Activated CD8-positive, alpha-beta T cell treated with anti-CD3 and anti-CD28 coated beads, Interleukin-2, amount 10 ng/mL, durations not matched to agents 7 days and 5 days (primary cell): Measurements from ENCODE around the gene UBR3. TPM values are rescaled to one million over a fixed set of nuclear protein-coding genes. Genes with fewer than 3 reads are reported as not detected.

Source experiments
- ATAC-seq: fragments of 150-1000 bp; cut with Tn5 transposase; one replicate; pipeline ENCODE4 v1.10.0; 2021; ENCODE audit warnings: moderate library complexity
- CTCF ChIA-PET: fragments of 350-600 bp; sonication (Branson Sonifier 250); formaldehyde crosslinking; loops from one replicate; lab custom pipeline; 2021; ENCODE audit warnings: antibody characterized with exemption; lab: Charles Lee
- POLR2A ChIA-PET: fragments of 350-600 bp; sonication (Branson Sonifier 250); formaldehyde crosslinking; loops from one replicate; lab custom pipeline; 2021; ENCODE audit warnings: antibody characterized with exemption; lab: Charles Lee
- DNase-seq: peaks from one replicate; pipeline ENCODE4 v3.0.0-alpha.2; 2020
- H3K27ac Mint-ChIP-seq: one replicate; pipeline ENCODE4 v1.8.0; 2021; ENCODE audit warnings: mild to moderate bottlenecking, mixed read lengths
- H3K27me3 Mint-ChIP-seq: one replicate; pipeline ENCODE4 v1.8.0; 2021; ENCODE audit warnings: low read depth, mixed read lengths
- H3K36me3 Mint-ChIP-seq: one replicate; pipeline ENCODE4 v1.8.0; 2021; ENCODE audit warnings: low read depth, mixed read lengths
- H3K4me1 Mint-ChIP-seq: one replicate; pipeline ENCODE4 v1.8.0; 2021; ENCODE audit warnings: low read depth, mixed read lengths
- H3K4me3 Mint-ChIP-seq: one replicate; pipeline ENCODE4 v1.8.0; 2021; ENCODE audit warnings: mild to moderate bottlenecking, mixed read lengths
- H3K9me3 Mint-ChIP-seq: one replicate; pipeline ENCODE4 v1.8.0; 2022; ENCODE audit warnings: mixed read lengths; ENCODE audit not compliant: insufficient read depth
- total RNA-seq, 2 experiments: library from RNA; stranded (reverse); gene quantifications; one replicate each; pipeline ENCODE4 v1.2.3, GENCODE V29; 2021

Gene UBR3
- total RNA-seq, 2 experiments from 2014 or later = 20.8 to 21.5 TPM

GRCh38 chr2:170031288-170031687, 204.0 kb downstream of the UBR3 start:
- POLR2A ChIA-PET = no interaction called here
- Mint-ChIP-seq H3K4me3 (no peak overlapping the region), H3K36me3 (peaks cover 13% of the 10 kb centered on the region), H3K27ac (no peak overlapping the region), H3K9me3 (no peaks in the 10 kb centered on the region), H3K27me3 (no peaks in the 10 kb centered on the region), H3K4me1 (no peaks in the 10 kb centered on the region)
- DNase-seq (no peak), ATAC-seq (no peak)
- CTCF ChIA-PET = no interaction called here

DNA sequence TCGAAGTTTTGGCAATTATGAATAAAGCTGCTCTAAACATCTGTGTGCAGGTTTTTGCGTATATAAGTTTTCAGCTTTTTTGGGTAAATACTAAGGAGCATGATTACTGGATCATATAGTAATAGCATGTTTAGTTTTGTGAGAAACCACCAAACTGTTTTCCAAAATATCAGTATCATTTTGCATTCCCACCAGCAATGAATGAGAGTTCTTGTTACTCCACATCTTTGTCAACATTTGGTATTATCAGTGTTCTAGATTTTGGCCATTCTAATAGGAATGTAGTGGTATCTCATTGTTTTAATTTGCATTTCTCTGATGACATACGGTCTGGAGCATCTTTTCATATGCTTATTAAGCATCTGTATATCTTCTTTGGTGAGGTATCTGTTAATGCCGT, 207.3 kb downstream of the UBR3 start:
- POLR2A ChIA-PET = no interaction called here
- Mint-ChIP-seq H3K4me1 (no peaks in the 10 kb centered on the region), H3K27me3 (no peaks in the 10 kb centered on the region), H3K36me3 (peaks cover 13% of the 10 kb centered on the region), H3K4me3 (no peak overlapping the region), H3K9me3 (no peaks in the 10 kb centered on the region), H3K27ac (no peak overlapping the region)
- CTCF ChIA-PET = no interaction called here
- ATAC-seq (no peak), DNase-seq (no peak)

DNA sequence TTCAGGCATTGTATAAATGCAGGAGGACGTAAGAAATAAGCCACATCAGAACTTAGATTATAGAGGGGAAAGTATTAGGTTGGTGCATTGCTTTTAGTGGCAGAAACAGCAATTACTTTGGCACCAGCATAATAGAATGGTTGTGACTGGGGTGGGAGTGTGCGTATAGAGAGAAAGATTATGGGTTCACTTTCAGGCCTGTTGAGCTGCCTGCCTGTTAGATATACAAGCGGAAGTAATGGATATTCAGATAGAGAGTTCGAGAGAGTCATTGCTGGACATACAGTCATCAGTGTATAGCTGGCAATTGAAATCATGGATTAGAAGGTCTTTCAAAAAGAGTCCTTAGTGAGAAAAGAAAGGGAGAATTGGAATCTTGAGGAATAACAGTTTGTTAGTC, 211.5 kb downstream of the UBR3 start:
- H3K4me1 Mint-ChIP-seq = no peaks in the 10 kb centered on the region
- no peak for DNase-seq
- no peak for ATAC-seq
- H3K27ac Mint-ChIP-seq = no peak overlapping the region
- peaks cover 3% of the 10 kb centered on the region for H3K36me3 Mint-ChIP-seq
- ChIA-PET POLR2A (no interaction called here), CTCF (no interaction called here)
- no peak overlapping the region for H3K4me3 Mint-ChIP-seq
- H3K27me3 Mint-ChIP-seq = no peaks in the 10 kb centered on the region
- no peaks in the 10 kb centered on the region for H3K9me3 Mint-ChIP-seq

- Mint-ChIP-seq H3K4me1 (no peaks in the 10 kb centered on the region), H3K36me3 (peaks cover 3% of the 10 kb centered on the region), H3K4me3 (no peak overlapping the region), H3K27ac (no peak overlapping the region), H3K9me3 (no peaks in the 10 kb centered on the region), H3K27me3 (no peaks in the 10 kb centered on the region)
- CTCF ChIA-PET = no interaction called here
- POLR2A ChIA-PET = no interaction called here
- no peak for DNase-seq
- no peak for ATAC-seq
These were observed 212.3 kb downstream of the UBR3 start for GRCh38 chr2:170039401-170040172.

GRCh38 chr2:170044751-170045478, 217.7 kb downstream of the UBR3 start:
- Mint-ChIP-seq H3K36me3 (peaks cover 3% of the 10 kb centered on the region), H3K4me3 (no peak overlapping the region), H3K9me3 (no peaks in the 10 kb centered on the region), H3K27me3 (no peaks in the 10 kb centered on the region), H3K27ac (no peak overlapping the region), H3K4me1 (no peaks in the 10 kb centered on the region)
- ChIA-PET CTCF (no interaction called here), POLR2A (interaction anchor here (0.6 kb wide), 1 partner anchor 21 kb away, joined by 3 read pairs; no protein-coding TSS in a partner anchor)
- no peak for ATAC-seq
- no peak for DNase-seq

DNA sequence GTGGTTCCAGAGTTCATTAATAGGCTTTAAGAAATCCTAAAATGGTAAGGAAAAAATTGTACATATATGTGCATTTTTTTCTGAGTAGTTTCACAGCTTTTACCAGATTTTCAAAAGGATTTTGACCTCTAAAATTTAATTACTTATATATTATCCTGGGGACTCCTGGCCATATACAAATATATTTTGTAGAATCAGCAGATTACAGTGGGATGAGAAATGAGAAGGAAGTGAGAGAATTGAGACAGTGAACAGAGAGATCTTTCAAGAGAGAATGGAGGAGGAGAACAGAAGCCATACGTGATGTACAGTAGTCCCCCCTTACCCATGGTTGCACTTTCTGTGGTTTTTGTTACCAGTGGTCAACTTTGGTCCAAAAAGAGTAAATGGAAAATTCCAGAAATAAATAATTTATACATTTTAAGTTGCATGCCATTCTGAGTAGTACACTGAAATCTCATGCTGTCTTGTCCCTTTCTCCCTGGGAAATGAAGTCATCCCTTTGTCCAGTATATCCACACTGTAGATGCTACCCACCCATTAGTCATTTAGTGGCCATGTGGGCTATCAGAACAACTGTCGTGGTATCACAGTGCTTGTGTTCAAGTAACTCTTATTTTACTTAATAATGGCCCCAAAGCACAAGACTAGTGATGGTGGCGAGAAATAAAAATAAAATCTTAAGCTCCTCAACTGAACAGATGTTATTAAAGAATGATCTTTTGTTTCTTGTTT, 220.2 kb downstream of the UBR3 start:
- ChIA-PET CTCF (no interaction called here), POLR2A (no interaction called here)
- no peaks in the 10 kb centered on the region for H3K27me3 Mint-ChIP-seq
- H3K36me3 Mint-ChIP-seq = peaks cover 3% of the 10 kb centered on the region
- no peak for ATAC-seq
- no peaks in the 10 kb centered on the region for H3K9me3 Mint-ChIP-seq
- H3K4me1 Mint-ChIP-seq = no peaks in the 10 kb centered on the region
- H3K27ac Mint-ChIP-seq = no peak overlapping the region
- no peak for DNase-seq
- H3K4me3 Mint-ChIP-seq = no peak overlapping the region

- H3K9me3 Mint-ChIP-seq = no peaks in the 10 kb centered on the region
- no peak for ATAC-seq
- H3K4me3 Mint-ChIP-seq = no peak overlapping the region
- CTCF ChIA-PET = no interaction called here
- no peak for DNase-seq
- POLR2A ChIA-PET = no interaction called here
- H3K36me3 Mint-ChIP-seq = peaks cover 3% of the 10 kb centered on the region
- H3K27me3 Mint-ChIP-seq = no peaks in the 10 kb centered on the region
- no peaks in the 10 kb centered on the region for H3K4me1 Mint-ChIP-seq
- no peak overlapping the region for H3K27ac Mint-ChIP-seq
These were observed 224.9 kb downstream of the UBR3 start for GRCh38 chr2:170052151-170052550.

DNA sequence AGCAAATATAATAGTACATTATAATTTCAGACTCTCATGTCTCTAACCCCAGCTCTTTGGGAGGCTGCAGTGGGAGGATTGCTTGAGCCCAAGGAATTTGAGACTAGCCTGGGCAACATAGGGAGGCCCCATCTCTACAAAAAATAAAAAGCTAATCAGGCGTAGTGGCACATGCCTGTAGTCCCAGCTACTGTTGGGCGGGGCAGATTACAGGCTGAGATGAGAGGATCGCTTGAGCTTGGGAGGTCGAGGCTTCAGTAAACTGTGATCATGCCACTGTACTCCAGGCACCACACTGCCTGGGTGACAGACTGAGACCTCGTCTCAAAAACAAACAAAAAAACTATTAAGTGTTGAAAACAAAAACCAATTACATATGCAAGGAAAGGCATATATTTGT, 227.7 kb downstream of the UBR3 start:
- no peaks in the 10 kb centered on the region for H3K27me3 Mint-ChIP-seq
- no peaks in the 10 kb centered on the region for H3K9me3 Mint-ChIP-seq
- DNase-seq (no peak), ATAC-seq (no peak)
- H3K27ac Mint-ChIP-seq = no peak overlapping the region
- H3K36me3 Mint-ChIP-seq = peaks cover 3% of the 10 kb centered on the region
- ChIA-PET POLR2A (no interaction called here), CTCF (no interaction called here)
- H3K4me1 Mint-ChIP-seq = no peaks in the 10 kb centered on the region
- H3K4me3 Mint-ChIP-seq = no peak overlapping the region

DNA sequence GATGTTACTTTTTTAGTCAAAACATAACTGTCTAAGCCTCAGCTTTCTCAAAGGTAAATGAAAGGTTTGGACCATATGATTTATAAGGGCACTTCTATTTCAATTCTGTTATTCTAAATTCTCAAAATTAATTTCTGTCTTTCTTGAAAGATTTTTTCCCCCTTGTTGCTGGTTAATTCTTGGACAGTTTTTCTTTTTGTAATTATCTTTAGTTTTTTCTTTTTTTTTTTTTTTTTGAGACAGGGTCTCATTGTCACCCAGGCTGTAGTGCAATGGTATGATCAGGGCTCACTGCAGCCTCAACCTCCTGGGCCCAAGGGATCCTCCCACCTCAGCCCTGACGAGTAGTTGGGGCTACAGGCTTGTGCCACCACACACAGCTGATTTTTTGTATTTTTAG, 229.6 kb downstream of the UBR3 start:
- Mint-ChIP-seq H3K27ac (no peak overlapping the region), H3K4me3 (no peak overlapping the region), H3K27me3 (no peaks in the 10 kb centered on the region), H3K36me3 (peaks cover 5% of the 10 kb centered on the region), H3K4me1 (no peaks in the 10 kb centered on the region), H3K9me3 (no peaks in the 10 kb centered on the region)
- DNase-seq (no peak), ATAC-seq (no peak)
- CTCF ChIA-PET = no interaction called here
- POLR2A ChIA-PET = no interaction called here

DNA sequence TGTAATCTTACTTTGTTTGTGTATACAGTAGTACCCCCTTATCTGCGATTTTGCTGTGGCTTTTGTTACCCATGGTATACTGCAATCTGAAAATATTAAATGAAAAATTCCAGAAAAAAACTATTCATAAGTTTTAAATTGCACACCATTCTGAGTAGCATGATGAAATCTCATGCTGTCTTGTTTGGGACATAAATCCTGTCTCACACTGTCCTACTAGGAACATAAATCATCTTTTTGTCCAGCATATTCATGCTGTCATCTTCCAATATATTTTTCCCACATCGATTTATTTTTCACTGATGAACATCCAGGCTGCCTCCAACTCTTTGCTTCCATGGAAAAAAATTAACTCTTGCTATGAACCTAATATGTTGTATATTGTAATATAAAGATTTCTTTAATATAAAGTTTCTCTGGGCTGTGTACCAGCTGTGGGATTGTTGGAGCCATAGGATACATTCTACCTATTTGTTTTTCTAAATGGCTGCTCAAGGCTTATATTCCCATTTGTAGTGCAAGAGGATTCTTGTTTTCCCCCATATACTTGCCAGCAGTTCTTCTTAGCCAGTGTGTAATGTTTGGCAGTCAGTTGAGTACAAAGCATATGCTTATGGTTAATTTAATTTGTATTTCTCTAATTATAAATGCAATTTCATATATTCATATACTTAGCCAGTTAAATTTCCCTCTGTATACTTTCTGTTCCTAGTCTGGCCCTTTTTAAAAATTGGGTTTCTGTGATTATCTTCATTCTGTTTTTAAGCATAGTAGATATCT, 236.4 kb downstream of the UBR3 start:
- POLR2A ChIA-PET = no interaction called here
- Mint-ChIP-seq H3K9me3 (no peaks in the 10 kb centered on the region), H3K4me1 (no peaks in the 10 kb centered on the region), H3K27me3 (no peaks in the 10 kb centered on the region), H3K27ac (no peak overlapping the region), H3K36me3 (peaks cover 13% of the 10 kb centered on the region), H3K4me3 (no peak overlapping the region)
- DNase-seq (no peak), ATAC-seq (no peak)
- CTCF ChIA-PET = no interaction called here

- Mint-ChIP-seq H3K27ac (no peak overlapping the region), H3K9me3 (peaks cover 4% of the 10 kb centered on the region), H3K4me1 (no peaks in the 10 kb centered on the region), H3K4me3 (no peak overlapping the region), H3K27me3 (no peaks in the 10 kb centered on the region), H3K36me3 (peaks cover 33% of the 10 kb centered on the region)
- ATAC-seq (no peak), DNase-seq (no peak)
- POLR2A ChIA-PET = no interaction called here
- CTCF ChIA-PET = no interaction called here
These were observed 243.5 kb downstream of the UBR3 start for GRCh38 chr2:170070778-170071177.
